GM21390 (cell line): ENCODE data around the gene SCNN1B.
"Not testable (repeated sequence)": the region's sequence is repeated elsewhere in the genome, so short reads cannot be mapped to it uniquely, and the experiment has no call there.

ENCODE experiments used
- ATAC-seq: cut with Tn5 transposase; IDR thresholded peaks from one replicate; pipeline ENCODE4 v1.9.1; 2021; ENCODE audit not compliant: unreplicated experiment

The SCNN1B gene, protein sequence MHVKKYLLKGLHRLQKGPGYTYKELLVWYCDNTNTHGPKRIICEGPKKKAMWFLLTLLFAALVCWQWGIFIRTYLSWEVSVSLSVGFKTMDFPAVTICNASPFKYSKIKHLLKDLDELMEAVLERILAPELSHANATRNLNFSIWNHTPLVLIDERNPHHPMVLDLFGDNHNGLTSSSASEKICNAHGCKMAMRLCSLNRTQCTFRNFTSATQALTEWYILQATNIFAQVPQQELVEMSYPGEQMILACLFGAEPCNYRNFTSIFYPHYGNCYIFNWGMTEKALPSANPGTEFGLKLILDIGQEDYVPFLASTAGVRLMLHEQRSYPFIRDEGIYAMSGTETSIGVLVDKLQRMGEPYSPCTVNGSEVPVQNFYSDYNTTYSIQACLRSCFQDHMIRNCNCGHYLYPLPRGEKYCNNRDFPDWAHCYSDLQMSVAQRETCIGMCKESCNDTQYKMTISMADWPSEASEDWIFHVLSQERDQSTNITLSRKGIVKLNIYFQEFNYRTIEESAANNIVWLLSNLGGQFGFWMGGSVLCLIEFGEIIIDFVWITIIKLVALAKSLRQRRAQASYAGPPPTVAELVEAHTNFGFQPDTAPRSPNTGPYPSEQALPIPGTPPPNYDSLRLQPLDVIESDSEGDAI

DNA sequence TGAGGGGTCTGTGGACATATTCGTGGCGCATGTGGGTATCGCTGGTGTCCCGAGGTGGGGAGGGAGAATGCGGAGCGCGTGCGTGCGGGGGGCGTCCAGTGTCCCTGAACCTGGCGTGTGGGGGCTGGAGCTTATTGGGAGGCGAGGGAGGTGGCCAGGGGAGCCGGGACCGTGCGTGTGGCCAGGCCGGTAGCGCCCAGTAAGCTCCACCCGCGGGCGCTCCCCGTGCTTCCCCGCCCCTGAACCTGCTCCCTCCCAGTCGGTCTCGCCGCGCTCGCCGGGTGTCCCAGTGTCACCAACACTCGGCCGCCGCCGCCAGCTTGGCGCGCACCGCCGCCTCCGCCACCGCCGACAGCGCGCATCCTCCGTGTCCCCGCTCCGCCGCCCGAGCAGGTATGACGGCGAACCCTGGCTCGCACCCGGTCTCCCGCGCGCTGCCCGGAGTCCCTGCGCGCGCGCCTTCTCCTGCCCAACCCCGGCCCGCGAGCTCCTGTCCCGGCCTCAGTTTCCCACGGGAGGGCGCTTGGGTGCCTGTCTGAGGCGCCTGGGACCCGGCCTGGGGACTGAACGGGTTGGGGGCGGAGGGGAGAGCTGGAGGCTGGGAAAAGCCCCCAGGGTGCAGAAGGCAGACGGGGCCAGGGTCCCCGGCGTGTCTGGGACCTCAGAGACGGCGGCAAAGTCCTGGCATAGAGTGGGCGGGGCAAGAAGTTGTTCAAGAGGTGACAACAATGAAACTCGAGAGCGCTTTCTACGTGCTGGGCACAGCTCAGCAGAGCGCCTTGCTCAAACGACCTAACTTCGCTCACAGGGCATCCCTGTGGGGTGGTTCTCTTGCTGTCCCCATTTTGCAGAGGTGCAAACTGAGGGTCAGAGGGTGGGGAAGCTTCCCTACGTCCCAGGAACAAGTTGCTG is at the start of gene SCNN1B:
SCNN1B (plus strand) TSS at position 258 of the 912 bp plus-strand sequence. CDS start 46,298 bp downstream, outside the sequence.
- no peak for ATAC-seq

DNA sequence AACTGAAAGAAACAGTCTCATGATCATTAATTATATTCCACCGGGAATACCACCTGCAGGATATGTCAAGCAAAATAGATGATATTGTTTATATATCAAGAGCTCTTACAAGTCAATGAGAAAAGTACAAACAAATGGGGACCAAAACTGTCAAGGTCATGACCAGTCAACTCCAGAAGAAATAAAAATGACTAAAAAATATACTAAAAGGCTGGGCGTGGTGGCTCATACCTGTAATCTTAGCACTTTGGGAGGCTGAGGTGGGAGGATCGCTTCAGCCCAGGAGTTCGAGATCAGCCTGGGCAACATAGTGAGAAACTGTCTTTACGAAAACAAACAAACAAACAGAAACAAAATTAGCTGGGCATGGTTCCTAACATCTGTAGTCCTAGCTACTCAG is 49.8 kb upstream of the SCNN1B start:
- no peak for ATAC-seq

DNA sequence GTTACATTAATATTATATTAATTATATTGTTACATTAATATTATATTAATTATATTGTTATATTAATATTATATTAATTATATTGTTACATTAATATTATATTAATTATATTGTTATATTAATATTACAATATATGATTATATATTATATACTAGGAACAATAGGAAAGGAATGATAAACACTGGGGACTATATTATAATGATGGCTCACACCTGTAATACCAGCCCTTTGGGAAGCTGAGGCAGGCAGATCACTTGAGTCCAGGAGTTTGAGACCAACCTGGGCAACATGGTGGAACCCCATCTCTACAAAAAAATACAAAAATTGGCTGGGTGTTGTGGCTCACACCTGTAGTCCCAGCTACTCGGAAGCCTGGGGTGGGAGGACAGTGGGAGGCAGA is 48.5 kb upstream of the SCNN1B start:
- not testable (repeated sequence) for ATAC-seq

DNA sequence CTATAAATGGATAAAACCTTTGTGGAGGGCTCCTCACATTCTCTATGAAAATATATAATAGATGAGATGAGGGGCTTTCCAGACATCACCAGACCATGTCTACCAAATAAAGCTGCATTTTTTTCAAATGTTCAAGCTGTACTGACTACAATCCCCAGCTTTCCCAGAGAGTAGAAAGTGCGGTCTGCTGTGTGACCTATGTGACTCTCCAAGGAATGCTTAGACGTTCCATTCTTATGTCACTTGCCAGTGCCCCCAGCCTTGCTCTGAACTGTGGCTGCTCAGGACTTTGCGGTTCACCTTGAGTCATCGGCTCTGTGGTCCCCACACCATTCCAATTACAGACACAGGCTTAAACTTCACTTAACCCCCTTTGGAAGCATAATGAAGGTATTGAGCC is 47.8 kb upstream of the SCNN1B start:
- no peak for ATAC-seq

DNA sequence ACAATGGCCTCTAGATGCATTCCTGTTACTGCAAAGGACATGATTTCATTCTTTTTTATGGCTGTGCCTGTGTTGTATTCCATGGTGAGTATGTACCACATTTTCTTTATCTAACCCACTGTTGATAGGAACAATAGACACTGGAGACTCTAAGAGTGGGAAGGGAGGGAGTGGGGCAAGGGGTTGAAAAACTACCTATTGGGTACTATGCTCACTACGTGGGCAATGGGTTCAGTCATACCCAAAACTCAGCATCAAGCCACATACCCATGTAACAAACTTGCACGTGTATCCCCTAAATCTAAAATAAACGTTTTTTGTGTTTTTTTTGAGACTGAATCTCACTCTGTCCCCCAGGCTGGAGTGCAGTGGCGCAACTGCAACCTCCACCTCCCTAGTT is 47.1 kb upstream of the SCNN1B start:
- no peak for ATAC-seq

DNA sequence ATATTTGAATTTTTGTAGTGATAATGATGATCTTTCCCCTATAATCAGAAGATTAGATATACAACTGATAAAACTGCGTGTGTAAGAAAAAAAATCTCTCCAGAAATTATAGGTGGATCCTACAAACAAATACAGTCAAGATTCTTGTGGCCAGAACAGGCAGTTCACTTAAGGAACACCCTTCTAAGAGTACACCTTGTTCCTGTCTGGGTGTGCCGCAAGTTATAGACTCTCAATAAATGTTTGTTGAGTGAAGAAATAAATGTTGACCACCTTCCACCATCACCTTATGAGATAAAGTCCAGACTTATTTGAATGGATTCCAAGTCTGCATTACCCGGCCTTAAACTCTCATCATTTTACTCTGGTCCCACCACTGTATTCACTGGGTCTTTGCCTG is 45.7 kb upstream of the SCNN1B start:
- ATAC-seq = no peak

DNA sequence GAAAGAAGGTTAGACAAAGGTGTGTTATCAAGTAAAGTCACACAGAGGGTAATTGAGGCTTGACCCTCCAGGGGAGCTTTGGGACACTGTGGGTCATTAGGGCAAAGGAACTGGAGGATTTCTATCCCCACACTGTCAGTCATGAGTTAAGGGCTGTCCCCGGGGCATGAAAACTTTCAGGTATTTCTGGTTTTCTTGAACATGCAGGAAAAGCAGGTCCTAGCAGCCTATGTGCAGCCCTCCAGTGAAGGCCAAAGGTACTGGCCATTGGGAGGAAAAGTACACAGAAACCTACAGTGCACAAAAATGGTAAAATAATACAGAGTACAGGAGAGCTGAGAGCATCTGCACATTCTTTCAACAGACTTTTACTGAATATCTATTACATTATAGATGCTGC is 44.4 kb upstream of the SCNN1B start:
- ATAC-seq = no peak

DNA sequence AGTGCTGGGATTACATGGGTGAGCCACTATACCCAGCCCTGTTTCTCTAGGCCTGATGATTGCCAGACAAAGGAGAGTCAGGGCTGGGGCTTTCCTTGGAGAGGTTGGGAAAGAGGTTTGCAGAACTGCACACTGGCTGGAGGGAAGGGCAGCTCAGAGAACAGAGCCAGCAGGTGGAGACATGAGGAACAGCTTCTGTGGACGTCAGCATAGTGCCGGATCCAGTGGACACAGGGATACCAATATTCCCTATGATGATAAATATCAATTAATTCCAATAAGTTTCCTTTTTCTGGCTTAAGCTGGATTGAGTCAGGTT is 43.2 kb upstream of the SCNN1B start:
- ATAC-seq = no peak

DNA sequence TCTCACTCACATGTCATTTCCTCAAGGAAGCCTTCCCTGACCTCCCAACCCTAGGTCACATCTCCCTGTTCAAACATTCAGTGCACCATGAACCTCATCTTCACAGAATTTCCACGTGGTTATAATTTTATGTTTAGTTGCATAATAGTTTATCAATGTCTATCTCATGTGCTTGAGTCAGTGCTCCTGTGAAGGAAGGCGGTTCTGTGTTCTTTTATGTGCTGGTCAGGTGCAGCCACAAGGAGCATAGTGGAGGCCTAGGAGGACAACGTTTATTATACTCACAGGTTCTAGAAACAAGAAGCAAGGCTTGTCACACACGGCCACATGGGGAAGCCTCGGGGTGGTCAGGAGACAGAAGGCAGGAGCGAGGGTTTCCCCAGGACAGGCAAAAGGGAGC is 34.5 kb upstream of the SCNN1B start:
- ATAC-seq = no peak

DNA sequence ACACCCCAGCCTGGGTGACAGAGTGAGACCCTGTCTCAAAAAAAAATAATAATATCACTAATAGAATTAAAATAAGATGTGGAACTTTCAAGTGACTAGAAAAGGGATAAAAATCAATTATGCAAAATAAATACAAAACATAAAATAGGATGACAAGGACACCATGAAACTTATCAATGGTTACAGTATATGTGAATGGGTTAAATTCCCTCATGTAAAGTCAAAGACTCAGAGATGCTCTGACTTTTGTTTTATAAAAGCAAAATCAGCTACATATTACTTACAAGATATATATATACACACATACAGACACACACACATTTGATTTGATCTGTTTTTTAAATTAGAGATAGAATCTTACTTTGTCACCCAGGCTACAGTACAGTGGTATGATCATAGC is 33.5 kb upstream of the SCNN1B start:
- ATAC-seq = no peak

DNA sequence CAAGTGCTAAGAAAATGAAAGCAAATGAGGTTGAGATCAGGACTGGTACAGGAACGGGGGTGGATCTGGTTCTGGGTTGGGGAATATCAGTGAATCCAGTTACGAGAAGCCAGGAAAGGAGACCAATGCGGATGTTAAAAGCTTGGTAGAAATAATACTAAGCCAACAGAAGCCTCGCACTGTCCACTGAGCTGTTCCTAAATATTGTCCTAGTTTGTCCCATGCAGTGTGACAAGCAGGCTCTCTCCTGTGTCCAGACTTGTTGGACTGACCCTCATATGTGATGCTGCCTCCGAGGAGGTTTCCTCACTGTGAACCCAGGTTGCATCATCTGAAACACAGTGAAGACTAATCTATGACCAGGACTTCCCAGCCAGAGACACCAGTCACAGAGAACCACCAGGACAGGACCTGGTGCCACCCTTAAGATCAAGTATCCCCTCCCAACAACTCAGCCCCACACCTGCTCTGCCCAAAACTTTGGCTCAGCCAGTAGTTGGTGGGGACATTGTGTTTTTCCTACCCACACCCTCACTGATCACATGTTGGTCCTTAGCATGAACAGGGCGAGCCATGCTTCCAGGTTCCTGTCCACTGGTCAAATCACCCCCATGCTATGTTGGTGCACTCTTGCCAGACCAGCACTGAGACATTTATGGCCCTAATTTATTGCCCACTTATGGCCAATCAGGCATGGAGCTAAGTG is 32.7 kb upstream of the SCNN1B start:
- ATAC-seq = no peak

DNA sequence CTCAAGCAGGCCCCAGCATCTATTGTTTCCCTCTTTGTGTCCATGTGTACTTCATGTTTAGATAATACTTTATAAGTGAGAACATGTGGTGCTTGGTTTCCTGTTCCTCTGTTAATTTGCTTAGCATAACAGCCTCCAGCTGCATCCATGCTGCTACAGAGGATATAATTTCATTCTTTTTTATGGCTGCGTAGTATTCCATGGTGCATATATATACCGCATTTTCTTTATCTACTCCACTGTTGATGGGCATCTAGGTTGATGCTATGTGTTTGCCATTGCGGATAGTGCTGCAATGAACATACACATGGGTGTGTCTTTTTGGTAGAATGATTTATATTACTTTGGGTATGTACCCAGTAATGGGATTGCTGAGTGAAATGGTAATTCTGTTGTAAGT is 31.4 kb upstream of the SCNN1B start:
- no peak for ATAC-seq

DNA sequence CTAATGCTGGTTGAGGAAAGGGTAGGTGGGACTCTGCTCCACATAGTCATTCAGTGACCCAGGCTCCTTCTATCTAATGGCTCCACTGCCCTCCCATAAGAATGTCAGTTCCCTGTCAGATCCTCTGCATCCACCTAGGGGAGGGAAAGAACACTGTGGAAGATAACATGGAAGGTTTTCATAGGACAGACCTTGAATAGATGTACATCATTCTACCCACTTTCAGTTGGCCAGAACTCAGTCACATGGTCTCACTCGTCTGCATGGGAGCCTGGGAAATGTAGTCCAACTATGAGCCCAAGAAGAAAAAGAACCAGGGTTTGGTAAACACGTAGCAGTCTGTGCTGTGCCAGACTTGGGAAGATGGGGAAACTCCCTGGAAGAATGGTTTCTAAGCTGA is 27.1 kb upstream of the SCNN1B start:
- no peak for ATAC-seq

DNA sequence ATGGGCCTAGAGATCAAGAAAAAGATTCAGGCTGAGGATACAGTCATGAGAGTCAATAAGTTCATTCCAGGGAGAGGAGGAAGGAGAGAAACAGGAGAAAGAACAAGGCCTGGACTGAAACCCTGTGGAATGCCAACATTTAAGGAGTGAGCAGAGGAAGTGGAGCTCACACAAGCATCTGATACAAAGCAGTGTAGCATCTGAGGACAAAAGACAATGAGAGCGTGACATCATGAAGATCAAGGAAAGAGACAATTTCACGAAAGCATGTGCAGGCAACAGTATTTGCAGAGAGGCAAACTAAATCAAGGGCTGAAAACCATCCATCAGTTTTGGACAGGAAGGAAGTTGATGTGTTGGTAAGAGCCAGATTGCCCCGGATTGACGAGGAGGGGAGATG is 25.3 kb upstream of the SCNN1B start:
- ATAC-seq = no peak

DNA sequence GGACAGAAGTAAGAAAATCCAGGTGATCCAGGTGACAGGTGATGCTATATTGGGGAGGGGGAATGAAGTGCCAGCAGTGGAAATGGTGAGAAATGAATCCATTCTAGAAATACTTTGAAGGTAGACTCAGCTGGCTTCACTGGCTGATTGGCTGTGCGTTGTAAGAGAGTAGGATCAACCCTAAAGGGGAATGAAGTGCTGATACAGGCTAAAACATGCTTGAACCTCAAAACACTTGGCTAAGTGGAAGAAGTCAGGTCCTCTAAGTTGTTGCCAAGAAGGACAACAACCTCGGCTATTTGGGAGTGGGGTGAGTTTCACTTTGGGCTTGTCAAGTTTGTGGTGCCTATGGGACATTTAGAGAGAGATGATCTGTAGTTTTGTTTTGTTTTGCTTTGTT is 24.1 kb upstream of the SCNN1B start:
- ATAC-seq = no peak

DNA sequence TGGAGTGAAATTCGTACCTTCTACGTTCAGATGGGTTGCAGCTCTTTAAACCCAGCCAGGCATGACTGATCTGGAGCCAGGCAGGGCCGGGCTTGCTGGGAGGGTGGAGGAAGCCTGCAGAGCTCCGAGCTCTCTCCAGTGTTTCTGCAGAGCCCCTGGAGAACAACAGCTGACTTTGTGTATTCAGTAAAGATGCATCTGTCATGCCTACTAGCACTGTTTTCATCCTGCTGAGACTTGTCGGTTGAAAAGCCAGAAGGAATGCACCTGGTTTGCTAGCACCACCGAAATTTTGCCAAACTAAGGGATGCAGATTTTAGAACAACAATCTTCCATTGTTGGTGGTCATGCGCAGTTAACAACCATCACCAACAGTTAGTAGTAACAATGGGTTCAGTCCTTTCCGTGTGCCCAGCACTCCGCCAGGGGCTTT is 22.4 kb upstream of the SCNN1B start:
- ATAC-seq = no peak

DNA sequence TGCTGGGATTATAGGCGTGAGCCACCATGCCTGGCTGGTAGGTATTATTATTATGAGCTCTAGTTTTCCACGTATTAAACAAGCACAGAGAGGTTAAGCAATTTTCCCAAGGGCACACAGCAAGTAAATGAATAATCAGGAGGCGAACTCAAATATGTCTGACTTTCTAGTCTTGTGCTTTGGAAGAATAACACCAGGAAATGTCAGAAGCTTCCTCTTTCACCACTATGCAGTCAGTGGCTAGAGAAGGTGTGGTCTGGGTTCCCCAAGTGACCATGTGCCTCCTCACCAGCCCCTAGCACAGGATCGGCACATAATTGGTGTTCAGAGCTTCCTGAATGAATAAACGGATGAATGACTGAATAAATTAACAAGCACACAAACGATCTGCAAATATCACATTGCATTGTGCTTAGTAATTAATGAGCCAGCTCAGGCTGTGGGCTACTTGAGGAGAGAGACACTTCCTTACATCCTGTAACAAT is 21.6 kb upstream of the SCNN1B start:
- ATAC-seq = no peak

DNA sequence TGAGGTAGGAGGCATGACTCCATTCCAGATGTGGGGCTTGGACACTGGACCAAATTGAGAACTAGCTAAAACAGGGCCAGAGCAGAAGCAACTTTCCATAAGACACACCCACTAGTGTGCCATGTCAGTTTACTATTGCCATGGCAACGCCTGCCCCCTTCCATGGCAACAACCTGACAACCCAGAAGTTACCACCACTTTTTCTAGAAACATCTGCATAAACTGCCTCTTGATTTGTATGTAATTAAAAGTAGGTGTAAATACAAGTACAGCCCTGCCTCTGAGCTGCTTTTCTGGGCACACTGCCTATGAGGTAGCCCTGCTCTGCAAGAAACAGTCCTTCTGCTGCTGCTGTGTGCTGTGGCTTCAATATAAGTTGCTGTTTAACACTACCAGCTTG is 19.5 kb upstream of the SCNN1B start:
- no peak for ATAC-seq

DNA sequence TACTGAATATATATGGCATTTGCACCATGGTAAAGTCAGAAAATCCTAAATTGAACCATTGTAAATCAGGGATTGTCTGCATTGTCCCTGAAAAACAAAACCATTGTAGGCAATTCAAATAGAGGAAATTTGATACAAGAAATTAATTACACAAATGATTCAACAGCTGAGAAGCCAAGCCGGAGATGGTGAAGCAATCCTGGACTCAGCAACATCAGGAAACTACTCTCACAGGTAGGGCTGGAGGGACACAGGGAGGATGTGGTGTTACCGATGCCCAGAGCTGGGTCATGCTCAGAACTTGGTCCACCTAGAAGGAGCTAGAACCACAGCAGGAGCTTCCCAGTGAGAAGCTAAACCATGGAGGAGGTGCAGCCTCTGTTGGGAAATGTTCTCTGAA is 18.5 kb upstream of the SCNN1B start:
- no peak for ATAC-seq

DNA sequence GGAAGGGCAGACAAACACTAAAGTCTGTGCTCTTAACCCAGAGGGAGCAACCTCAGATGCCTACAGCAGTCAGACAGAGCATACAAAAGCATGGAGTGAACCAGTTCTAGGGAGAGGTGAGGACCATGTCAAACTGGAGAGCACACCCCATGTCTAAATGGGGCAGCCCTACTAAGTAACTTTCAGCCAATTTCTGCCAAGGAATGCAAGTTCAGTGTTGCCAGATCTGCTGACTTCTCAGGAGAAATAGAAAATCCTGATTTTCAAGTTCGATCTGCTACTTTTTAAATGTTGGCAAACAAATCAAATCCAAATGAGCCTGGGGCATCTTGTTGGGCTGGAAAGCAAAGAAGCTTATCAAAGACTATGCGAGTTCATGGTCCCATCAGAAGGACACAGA is 17.5 kb upstream of the SCNN1B start:
- no peak for ATAC-seq

DNA sequence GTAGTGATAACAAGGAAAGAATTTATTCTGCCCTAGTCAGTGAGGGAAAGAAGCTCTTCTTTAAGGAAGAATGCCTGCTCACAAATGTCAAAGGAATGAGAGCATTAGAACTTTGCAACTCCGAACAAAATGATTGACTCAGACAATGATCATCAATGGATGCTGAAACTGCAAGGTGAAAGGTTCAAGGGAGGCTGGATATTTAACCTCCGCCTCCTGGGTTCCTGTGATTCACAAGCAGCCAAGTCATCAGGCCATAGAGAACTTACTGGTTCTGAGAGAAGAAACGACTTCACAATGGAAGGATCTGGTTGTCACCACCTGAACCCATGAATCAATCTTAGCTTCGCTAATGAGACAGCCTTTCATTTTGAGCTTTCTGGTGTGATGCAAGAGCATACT is 16.0 kb upstream of the SCNN1B start:
- no peak for ATAC-seq
